Liver (tissue), 9 donors: ENCODE data around the gene TNK1. TPM values are rescaled to one million over a fixed set of nuclear protein-coding genes. Genes with fewer than 3 reads are reported as not detected.

Experiments
- DNase-seq: peaks from one replicate; pipeline ENCODE4 v3.0.0-alpha.2; 2017; ENCODE audit warnings: low spot score
- H3K27ac ChIP-seq, 2 donors: one replicate each; pipeline ENCODE4 v1.7.0; 2013; ENCODE audit warnings: inconsistent platforms in 2 of 2, low read length in 2 of 2, control low read depth in 1 of 2, low read depth in 1 of 2, mild to moderate bottlenecking in 1 of 2
- H3K27me3 ChIP-seq, 4 donors: one replicate each; pipeline versions ENCODE4 v1.6.1 to v1.7.0; 2013; ENCODE audit warnings: low read length in 3 of 4, inconsistent platforms in 1 of 4, mild to moderate bottlenecking in 1 of 4, moderate library complexity in 1 of 4; ENCODE audit not compliant: control insufficient read depth in 4 of 4, insufficient read depth in 4 of 4
- H3K36me3 ChIP-seq, 4 donors: one replicate each; pipeline versions ENCODE4 v1.6.1 to v1.7.0; 2013; ENCODE audit warnings: low read length in 3 of 4, mild to moderate bottlenecking in 3 of 4, low read depth in 1 of 4, moderate library complexity in 1 of 4; ENCODE audit not compliant: control insufficient read depth in 4 of 4, insufficient read depth in 3 of 4
- H3K4me1 ChIP-seq, 4 donors: one replicate each; pipeline versions ENCODE4 v1.6.1 to v1.7.0; 2013; ENCODE audit warnings: low read length in 3 of 4, mild to moderate bottlenecking in 3 of 4, moderate library complexity in 1 of 4; ENCODE audit not compliant: control insufficient read depth in 4 of 4, insufficient read depth in 4 of 4
- H3K4me3 ChIP-seq, 3 donors: one replicate each; pipeline versions ENCODE4 v1.6.1 to v1.7.0; 2013; ENCODE audit warnings: low read length in 3 of 3, control low read depth in 1 of 3, low read depth in 1 of 3, mild to moderate bottlenecking in 1 of 3
- H3K9ac ChIP-seq, 2 donors: one replicate each; pipeline ENCODE4 v1.7.0; 2013; ENCODE audit warnings: low read length in 2 of 2, mild to moderate bottlenecking in 2 of 2, moderate library complexity in 2 of 2, control low read depth in 1 of 2, low read depth in 1 of 2
- H3K9me3 ChIP-seq, 4 donors: one replicate each; pipeline versions ENCODE4 v1.6.1 to v1.7.0; 2013; ENCODE audit warnings: low read length in 3 of 4; ENCODE audit not compliant: control insufficient read depth in 4 of 4
- ATF3 ChIP-seq: IDR thresholded peaks from 2 replicates; pipeline ENCODE4 v1.6.1; 2016; ENCODE audit warnings: antibody characterized with exemption
- CTCF ChIP-seq: fragments of 150-350 bp; IDR thresholded peaks from 2 replicates; pipeline ENCODE4 v1.5.1; 2017; ENCODE audit warnings: improper control_type of control experiment, low read depth, low read length; ENCODE audit not compliant: missing input control
- EGR1 ChIP-seq, 2 donors: IDR thresholded peaks; 2 replicates each; pipeline ENCODE4 v1.6.1; 2016 to 2018; ENCODE audit warnings: antibody characterized with exemption in 2 of 2, low read depth in 2 of 2
- FOXA1 ChIP-seq: IDR thresholded peaks from 2 replicates; pipeline ENCODE4 v1.6.1; 2016; ENCODE audit warnings: antibody characterized with exemption
- FOXA2 ChIP-seq: IDR thresholded peaks from 2 replicates; pipeline ENCODE4 v1.6.1; 2016; ENCODE audit warnings: antibody characterized with exemption
- GABPA ChIP-seq, 2 donors: IDR thresholded peaks in 1 of 2; conservative IDR thresholded peaks in 1 of 2; 2 replicates each; pipeline ENCODE4 v1.6.1; 2016; ENCODE audit warnings: antibody characterized with exemption in 2 of 2, mild to moderate bottlenecking in 1 of 2, moderate library complexity in 1 of 2
- HNF4A ChIP-seq, 2 donors: conservative IDR thresholded peaks; 2 replicates each; pipeline ENCODE4 v1.6.1; 2016; ENCODE audit warnings: antibody characterized with exemption in 2 of 2, mild to moderate bottlenecking in 2 of 2
- HNF4G ChIP-seq: IDR thresholded peaks from 2 replicates; pipeline ENCODE4 v1.6.1; 2016; ENCODE audit warnings: antibody characterized with exemption
- JUND ChIP-seq, 2 donors: IDR thresholded peaks; 2 replicates each; pipeline ENCODE4 v1.6.1; 2016; ENCODE audit warnings: antibody characterized with exemption in 2 of 2
- MAX ChIP-seq: IDR thresholded peaks from 2 replicates; pipeline ENCODE4 v1.6.1; 2016; ENCODE audit warnings: antibody characterized with exemption
- NR2F2 ChIP-seq: IDR thresholded peaks from 2 replicates; pipeline ENCODE4 v1.6.1; 2016; ENCODE audit warnings: antibody characterized with exemption
- RAD21 ChIP-seq, 2 donors: IDR thresholded peaks; 2 replicates each; pipeline ENCODE4 v1.6.1; 2016; ENCODE audit warnings: antibody characterized with exemption in 2 of 2, mild to moderate bottlenecking in 2 of 2
- REST ChIP-seq: IDR thresholded peaks from 2 replicates; pipeline ENCODE4 v1.6.1; 2016; ENCODE audit warnings: antibody characterized with exemption, mild to moderate bottlenecking
- RXRA ChIP-seq, 2 donors: IDR thresholded peaks; 2 replicates each; pipeline ENCODE4 v1.6.1; 2017 to 2018; ENCODE audit warnings: antibody characterized with exemption in 2 of 2, mild to moderate bottlenecking in 1 of 2
- SP1 ChIP-seq: IDR thresholded peaks from 2 replicates; pipeline ENCODE4 v1.6.1; 2018; ENCODE audit warnings: antibody characterized with exemption, mild to moderate bottlenecking
- TAF1 ChIP-seq: conservative IDR thresholded peaks from 2 replicates; pipeline ENCODE4 v1.6.1; 2016; ENCODE audit warnings: antibody characterized with exemption, mild to moderate bottlenecking
- YY1 ChIP-seq: IDR thresholded peaks from 2 replicates; pipeline ENCODE4 v1.6.1; 2016; ENCODE audit warnings: antibody characterized with exemption, mild to moderate bottlenecking
- WGBS: extraction: QIAGEN DNeasy Blood & Tissue Kit; methylation state at CpG from one replicate; pipeline ENCODE4 v1.1.7; 2013; 5-methylcytosine and 5-hydroxymethylcytosine counted together
- polyA plus RNA-seq, 2 donors: library from polyadenylated mRNA; stranded (reverse) in 1 of 2; unstranded in 1 of 2; fragments of 200-250 nt in 1 of 2; fragments of >200 nt in 1 of 2; fragmentation: Nextera tagmentation in 1 of 2; extraction: Ambion mirVana in 1 of 2; gene quantifications; one replicate each; pipeline versions ENCODE4 v1.2.1 to v1.2.3, GENCODE V29; 2013 to 2015
- total RNA-seq, 2 donors: library from RNA; depleted of rRNA; stranded (reverse); fragments of >200 nt; gene quantifications; one replicate each; pipeline ENCODE4 v1.2.3, GENCODE V29; 2014
- TF ChIP-seq, protein P1 (sequence below): IDR thresholded peaks from 2 replicates; pipeline ENCODE4 v1.6.1; 2016; ENCODE audit warnings: antibody characterized with exemption
- donor health status: healthy.
- donor health status: healthy.
- donor health status: healthy.
- donor health status: healthy.
- donor health status: healthy.

TNK1 gene
- total and polyA plus RNA-seq, 4 donors, result 0.05 to 3.5 (median 2.5) TPM

GRCh38 chr17:7403727-7403976 lies 22.8 kb downstream of the TNK1 start (continued):
- no peak for TF ChIP-seq TAF1
- no peak for TF ChIP-seq SP1
- TF ChIP-seq FOXA2, result no peak
- no peak for TF ChIP-seq HNF4A (conservative IDR thresholded peaks at IDR 0.05)
- peak in 1 of 2 donors; percentile 16 for TF ChIP-seq GABPA (IDR thresholded peaks at IDR 0.05 in 1 of 2, conservative IDR thresholded peaks at IDR 0.05 in 1 of 2)

GRCh38 chr17:7403977-7404736 lies 23.3 kb downstream of the TNK1 start, which contains the start of gene TMEM256:
TMEM256 (minus strand) TSS chr17:7404097; CDS start chr17:7404084, 13 bp downstream.
- Histone ChIP-seq H3K27me3 (no peaks in the 10 kb centered on the region), H3K4me3 (peak within 1 kb of the TSS; percentile 50 to 91 (median 67)), H3K9ac (peak within 1 kb of the TSS; percentile 82 to 94), H3K36me3 (no peaks in the 10 kb centered on the region), H3K27ac (peak within 1 kb of the TSS; percentile 88 to 93), H3K9me3 (no peaks in the 10 kb centered on the region), H3K4me1 (peaks cover 4 to 8% (median 7%) of the 10 kb centered on the region in 4 donors)
- TF ChIP-seq RXRA (IDR thresholded peaks at IDR 0.05) (peak in 1 of 2 donors; percentile 42), HNF4G (no peak), YY1 (peak; percentile 97), RAD21 (IDR thresholded peaks at IDR 0.05) (no peak), REST (peak; percentile 70), HNF4A (conservative IDR thresholded peaks at IDR 0.05) (peak; percentile 40 to 50), ATF3 (no peak), FOXA1 (no peak), EGR1 (IDR thresholded peaks at IDR 0.05; ENCODE audit: low read depth in 2 of 2) (peak in 1 of 2 donors; percentile 34), JUND (IDR thresholded peaks at IDR 0.05) (peak; percentile 36 to 42), NR2F2 (no peak), MAX (no peak), CTCF (no peak), FOXA2 (no peak), TAF1 (peak; percentile 80), SP1 (peak; percentile 98), GABPA (IDR thresholded peaks at IDR 0.05 in 1 of 2, conservative IDR thresholded peaks at IDR 0.05 in 1 of 2) (peak in 1 of 2 donors; percentile 55)
- TF ChIP-seq, protein P1, sequence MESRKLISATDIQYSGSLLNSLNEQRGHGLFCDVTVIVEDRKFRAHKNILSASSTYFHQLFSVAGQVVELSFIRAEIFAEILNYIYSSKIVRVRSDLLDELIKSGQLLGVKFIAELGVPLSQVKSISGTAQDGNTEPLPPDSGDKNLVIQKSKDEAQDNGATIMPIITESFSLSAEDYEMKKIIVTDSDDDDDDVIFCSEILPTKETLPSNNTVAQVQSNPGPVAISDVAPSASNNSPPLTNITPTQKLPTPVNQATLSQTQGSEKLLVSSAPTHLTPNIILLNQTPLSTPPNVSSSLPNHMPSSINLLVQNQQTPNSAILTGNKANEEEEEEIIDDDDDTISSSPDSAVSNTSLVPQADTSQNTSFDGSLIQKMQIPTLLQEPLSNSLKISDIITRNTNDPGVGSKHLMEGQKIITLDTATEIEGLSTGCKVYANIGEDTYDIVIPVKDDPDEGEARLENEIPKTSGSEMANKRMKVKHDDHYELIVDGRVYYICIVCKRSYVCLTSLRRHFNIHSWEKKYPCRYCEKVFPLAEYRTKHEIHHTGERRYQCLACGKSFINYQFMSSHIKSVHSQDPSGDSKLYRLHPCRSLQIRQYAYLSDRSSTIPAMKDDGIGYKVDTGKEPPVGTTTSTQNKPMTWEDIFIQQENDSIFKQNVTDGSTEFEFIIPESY, result no peak
- peak; percentile 97 for DNase-seq
- WGBS, result under 1% methylated on average over 49 of the region's 49 CpGs
